Stimulated activated CD4-positive, alpha-beta T cell treated with anti-CD3 and anti-CD28 coated beads, Interleukin-4, amount 100 ng/mL, for 48 hours (primary cell): ENCODE measurements around the gene SECISBP2.

ENCODE experiments used
- DNase-seq, 2 donors: peaks; one replicate each; pipeline ENCODE4 v3.0.0-alpha.2; 2020; ENCODE audit warnings: low read depth in 2 of 2

Gene SECISBP2

GRCh38 chr9:89383030-89383720 is 64.9 kb downstream of the SECISBP2 start:
- no peak for DNase-seq

GRCh38 chr9:89383721-89384300 is 65.5 kb downstream of the SECISBP2 start:
- DNase-seq: no peak

GRCh38 chr9:89384783-89385182 is 66.5 kb downstream of the SECISBP2 start:
- no peak for DNase-seq

GRCh38 chr9:89386206-89386605 is 67.9 kb downstream of the SECISBP2 start:
- no peak for DNase-seq

- DNase-seq: no peak
These were observed 68.5 kb downstream of the SECISBP2 start for GRCh38 chr9:89386797-89387196.

- DNase-seq: no peak
These were observed 69.0 kb downstream of the SECISBP2 start for GRCh38 chr9:89387197-89387849.

GRCh38 chr9:89388084-89388867 is 70.0 kb downstream of the SECISBP2 start:
- DNase-seq: no peak

GRCh38 chr9:89388868-89389177 is 70.5 kb downstream of the SECISBP2 start:
- DNase-seq: no peak

- DNase-seq: no peak
These were observed 71.8 kb downstream of the SECISBP2 start for GRCh38 chr9:89390068-89390555.

GRCh38 chr9:89390578-89391116 is 72.3 kb downstream of the SECISBP2 start:
- no peak for DNase-seq

GRCh38 chr9:89391585-89391984 is 73.3 kb downstream of the SECISBP2 start:
- no peak for DNase-seq

GRCh38 chr9:89394412-89394811 is 76.1 kb downstream of the SECISBP2 start:
- DNase-seq: no peak

GRCh38 chr9:89395931-89396710 is 77.8 kb downstream of the SECISBP2 start:
- DNase-seq: no peak

- DNase-seq: no peak
These were observed 79.2 kb downstream of the SECISBP2 start for GRCh38 chr9:89397471-89397870.

- DNase-seq: no peak
These were observed 80.3 kb downstream of the SECISBP2 start for GRCh38 chr9:89398621-89399020.

- no peak for DNase-seq
These were observed 82.3 kb downstream of the SECISBP2 start for GRCh38 chr9:89400403-89401116.

GRCh38 chr9:89402695-89403427 is 84.6 kb downstream of the SECISBP2 start:
- DNase-seq: no peak

GRCh38 chr9:89404074-89404473 is 85.8 kb downstream of the SECISBP2 start:
- DNase-seq: no peak

- DNase-seq: no peak
These were observed 87.5 kb downstream of the SECISBP2 start for GRCh38 chr9:89405826-89406225.

GRCh38 chr9:89407070-89407469 is 88.8 kb downstream of the SECISBP2 start:
- DNase-seq: no peak
